Measurements from ENCODE around the gene MCM7. TPM values are rescaled to one million over a fixed set of nuclear protein-coding genes. Genes with fewer than 3 reads are reported as not detected.

The MCM7 gene
- polyA plus RNA-seq, 10 donors: 57.2 to 96.4 (median 66.4) TPM

GRCh38 chr7:100072462-100072861 lies 28.7 kb downstream of the MCM7 start:
- no peak for DNase-seq

- no peak for DNase-seq
Measured at GRCh38 chr7:100071018-100071723, 30.0 kb downstream of the MCM7 start.

GRCh38 chr7:100069991-100070390 lies 31.2 kb downstream of the MCM7 start:
- DNase-seq: no peak

- DNase-seq: no peak
Measured at GRCh38 chr7:100066953-100067352, 34.2 kb downstream of the MCM7 start.

GRCh38 chr7:100065452-100066186 lies 35.6 kb downstream of the MCM7 start:
- peak in 1 of 3 donors; percentile 36 for DNase-seq

- no peak for DNase-seq
Measured at GRCh38 chr7:100064162-100064561, 37.0 kb downstream of the MCM7 start.

- DNase-seq: no peak
Measured at GRCh38 chr7:100063376-100063775, 37.8 kb downstream of the MCM7 start.

- DNase-seq: peak in 2 of 3 donors; percentile 14 to 38
Measured at GRCh38 chr7:100061518-100062193, 39.5 kb downstream of the MCM7 start.

- no peak for DNase-seq
Measured at GRCh38 chr7:100059251-100059739, 41.9 kb downstream of the MCM7 start.

- no peak for DNase-seq
Measured at GRCh38 chr7:100057006-100057405, 44.2 kb downstream of the MCM7 start.

GRCh38 chr7:100053215-100053614 lies 48.0 kb downstream of the MCM7 start:
- DNase-seq: peak; percentile 58 to 73 (median 63)

- no peak for DNase-seq
Measured at GRCh38 chr7:100051611-100052010, 49.6 kb downstream of the MCM7 start.

GRCh38 chr7:100049441-100050291 lies 51.5 kb downstream of the MCM7 start, which contains the start of gene ZSCAN21:
Gene ZSCAN21, plus strand, starts transcription at chr7:100049774. Its CDS starts 7,233 bp downstream, at chr7:100057007.
- DNase-seq: peak; percentile 86 to 97 (median 94)

- no peak for DNase-seq
Measured at GRCh38 chr7:100048680-100049079, 52.5 kb downstream of the MCM7 start.

- no peak for DNase-seq
Measured at GRCh38 chr7:100044718-100045117, 56.5 kb downstream of the MCM7 start.

Other genes with a start within 250 kb of the MCM7 start
- under 1 TPM in 1 of 10 donors, not detected in 9; 0.14 TPM for gene OR2AE1, start 224.4 kb downstream of the MCM7 start, polyA plus RNA-seq (ENCODE audit: insufficient read length in 10 of 10)
- 10 to 100 TPM; 14.6 to 19.5 (median 16.6) TPM for gene TRIM4, start 181.9 kb downstream of the MCM7 start, polyA plus RNA-seq (ENCODE audit: insufficient read length in 10 of 10)
- gene GJC3, start 171.8 kb downstream of the MCM7 start, polyA plus RNA-seq (ENCODE audit: insufficient read length in 10 of 10): under 1 TPM; 0.18 to 0.63 (median 0.41) TPM
- gene AZGP1, start 125.4 kb downstream of the MCM7 start, polyA plus RNA-seq (ENCODE audit: insufficient read length in 10 of 10): 1 to 10 TPM in 4 of 10 donors, under 1 TPM in 6; 0.56 to 1.3 (median 0.82) TPM
- 10 to 100 TPM; 18.3 to 34.5 (median 31.2) TPM for gene ZKSCAN1, start 85.8 kb downstream of the MCM7 start, polyA plus RNA-seq (ENCODE audit: insufficient read length in 10 of 10)
- 10 to 100 TPM; 10.3 to 16.7 (median 13.9) TPM for gene ZSCAN21, start 51.6 kb downstream of the MCM7 start, polyA plus RNA-seq (ENCODE audit: insufficient read length in 10 of 10)
- gene ZNF3, start 19.7 kb downstream of the MCM7 start, polyA plus RNA-seq (ENCODE audit: insufficient read length in 10 of 10): 10 to 100 TPM; 21.1 to 31.0 (median 26.7) TPM
- 100 to 1,000 TPM in 2 of 10 donors, 10 to 100 TPM in 8; 83.6 to 105 (median 86.3) TPM for gene COPS6, start 12.4 kb downstream of the MCM7 start, polyA plus RNA-seq (ENCODE audit: insufficient read length in 10 of 10)
- gene AP4M1, start 246 bp upstream of the MCM7 start, polyA plus RNA-seq (ENCODE audit: insufficient read length in 10 of 10): 10 to 100 TPM; 16.1 to 25.5 (median 19.3) TPM
- 10 to 100 TPM; 30.8 to 40.0 (median 34.1) TPM for gene TAF6, start 18.0 kb upstream of the MCM7 start, polyA plus RNA-seq (ENCODE audit: insufficient read length in 10 of 10)
- 10 to 100 TPM; 28.1 to 53.4 (median 38.3) TPM for gene CNPY4, start 18.2 kb upstream of the MCM7 start, polyA plus RNA-seq (ENCODE audit: insufficient read length in 10 of 10)
- gene MBLAC1, start 25.6 kb upstream of the MCM7 start, polyA plus RNA-seq (ENCODE audit: insufficient read length in 10 of 10): 1 to 10 TPM in 4 of 10 donors, under 1 TPM in 6; 0.44 to 1.5 (median 0.95) TPM
- 10 to 100 TPM; 48.3 to 81.1 (median 61.8) TPM for gene LAMTOR4, start 47.5 kb upstream of the MCM7 start, polyA plus RNA-seq (ENCODE audit: insufficient read length in 10 of 10)
- gene TRAPPC14, start 57.3 kb upstream of the MCM7 start, polyA plus RNA-seq (ENCODE audit: insufficient read length in 10 of 10): 10 to 100 TPM in 7 of 10 donors, 1 to 10 TPM in 3; 9.6 to 12.9 (median 10.7) TPM
- gene GAL3ST4, start 67.2 kb upstream of the MCM7 start, polyA plus RNA-seq (ENCODE audit: insufficient read length in 10 of 10): 10 to 100 TPM in 8 of 10 donors, 1 to 10 TPM in 2; 8.6 to 14.4 (median 11.0) TPM
- gene GPC2, start 76.0 kb upstream of the MCM7 start, polyA plus RNA-seq (ENCODE audit: insufficient read length in 10 of 10): 1 to 10 TPM; 4.0 to 8.6 (median 5.9) TPM
- 10 to 100 TPM in 7 of 10 donors, 1 to 10 TPM in 3; 8.4 to 25.7 (median 12.6) TPM for gene STAG3, start 76.5 kb upstream of the MCM7 start, polyA plus RNA-seq (ENCODE audit: insufficient read length in 10 of 10)
- 10 to 100 TPM in 1 of 10 donors, 1 to 10 TPM in 9; 2.6 to 11.6 (median 4.7) TPM for gene PVRIG, start 118.6 kb upstream of the MCM7 start, polyA plus RNA-seq (ENCODE audit: insufficient read length in 10 of 10)
- gene SPDYE3, start 206.3 kb upstream of the MCM7 start, polyA plus RNA-seq (ENCODE audit: insufficient read length in 10 of 10): 1 to 10 TPM; 4.4 to 7.2 (median 5.6) TPM

Measured in muscle of back (tissue), 11 donors.